ENCODE results near the gene ADPRHL1.

ADPRHL1 gene

GRCh38 chr13:113483081-113483480, 29.8 kb upstream of the ADPRHL1 start:
- in situ Hi-C loops (cut with HindIII; ENCODE audit: low sequenced_read_pairs): no loop called here
- no peak overlapping the region for H3K4me3 ChIP-seq (ENCODE audit: low read depth, low read length)

GRCh38 chr13:113479179-113479578, 25.9 kb upstream of the ADPRHL1 start:
- no peak for TF ChIP-seq CTCF (IDR thresholded peaks at IDR 0.05; ENCODE audit: low read depth, low read length, missing control alignments)
- in situ Hi-C loops (cut with HindIII; ENCODE audit: low sequenced_read_pairs): no loop called here
- no peak for DNase-seq (ENCODE audit: low read depth)
- H3K4me3 ChIP-seq (ENCODE audit: low read depth, low read length): no peak overlapping the region

More at GRCh38 chr13:113483081-113483480, 29.8 kb upstream of the ADPRHL1 start:
- no peak for TF ChIP-seq CTCF (IDR thresholded peaks at IDR 0.05; ENCODE audit: low read depth, low read length, missing control alignments)
- no peak for DNase-seq (ENCODE audit: low read depth)

DNA sequence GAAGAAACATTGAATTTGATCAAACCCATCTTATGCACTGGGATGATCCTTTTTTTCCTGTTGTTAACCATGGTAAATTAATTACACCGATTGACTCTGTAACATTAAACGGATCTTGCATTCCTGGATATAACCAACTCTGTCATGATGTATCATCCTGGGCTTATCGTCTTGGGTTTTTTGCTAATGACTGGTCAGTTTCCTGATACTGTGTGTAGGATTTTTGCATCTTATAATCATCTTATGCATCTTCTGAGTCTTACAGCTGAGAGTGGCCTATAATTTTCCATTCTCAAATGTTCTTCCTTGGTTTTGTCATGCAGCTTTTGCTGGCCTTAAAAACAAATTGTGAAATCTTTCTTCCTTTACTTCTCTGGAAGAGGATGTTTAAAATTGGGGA, 24.4 kb upstream of the ADPRHL1 start:
- in situ Hi-C loops (cut with HindIII; ENCODE audit: low sequenced_read_pairs): no loop called here
- no peak for DNase-seq (ENCODE audit: low read depth)
- no peak for TF ChIP-seq CTCF (IDR thresholded peaks at IDR 0.05; ENCODE audit: low read depth, low read length, missing control alignments)
- no peak overlapping the region for H3K4me3 ChIP-seq (ENCODE audit: low read depth, low read length)

GRCh38 chr13:113476811-113477210, 23.5 kb upstream of the ADPRHL1 start:
- no peak for DNase-seq (ENCODE audit: low read depth)
- no peak overlapping the region for H3K4me3 ChIP-seq (ENCODE audit: low read depth, low read length)
- TF ChIP-seq CTCF (IDR thresholded peaks at IDR 0.05; ENCODE audit: low read depth, low read length, missing control alignments): no peak
- in situ Hi-C loops (cut with HindIII; ENCODE audit: low sequenced_read_pairs): no loop called here

GRCh38 chr13:113475911-113476310, 22.6 kb upstream of the ADPRHL1 start:
- TF ChIP-seq CTCF (IDR thresholded peaks at IDR 0.05; ENCODE audit: low read depth, low read length, missing control alignments): no peak
- in situ Hi-C loops (cut with HindIII; ENCODE audit: low sequenced_read_pairs): no loop called here
- DNase-seq (ENCODE audit: low read depth): no peak
- H3K4me3 ChIP-seq (ENCODE audit: low read depth, low read length): no peak overlapping the region

- TF ChIP-seq CTCF (IDR thresholded peaks at IDR 0.05; ENCODE audit: low read depth, low read length, missing control alignments): no peak
- in situ Hi-C loops (cut with HindIII; ENCODE audit: low sequenced_read_pairs): no loop called here
- DNase-seq (ENCODE audit: low read depth): no peak
- H3K4me3 ChIP-seq (ENCODE audit: low read depth, low read length): no peak overlapping the region
Observed at GRCh38 chr13:113475280-113475679, 22.0 kb upstream of the ADPRHL1 start.

DNA sequence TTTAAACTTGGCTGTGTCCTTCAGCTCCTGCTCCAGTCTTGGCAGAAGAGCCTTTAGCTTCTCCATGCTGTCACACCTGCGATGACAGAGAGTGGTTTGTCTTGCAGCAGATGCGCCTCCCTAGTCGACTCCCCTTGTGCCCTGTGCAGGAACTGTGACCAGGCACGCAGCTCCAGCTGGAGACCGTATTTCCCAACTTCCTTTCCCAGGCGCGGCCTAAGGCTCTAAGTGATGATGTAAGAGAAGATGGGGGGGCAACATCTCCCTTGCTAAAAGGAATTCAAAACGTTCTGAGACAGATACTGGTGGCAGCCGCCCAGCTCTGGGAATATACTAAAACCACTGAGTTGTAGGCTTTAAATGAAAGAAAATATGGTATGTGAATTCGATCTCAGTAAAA, 20.9 kb upstream of the ADPRHL1 start:
- H3K4me3 ChIP-seq (ENCODE audit: low read depth, low read length): no peak overlapping the region
- in situ Hi-C loops (cut with HindIII; ENCODE audit: low sequenced_read_pairs): no loop called here
- DNase-seq (ENCODE audit: low read depth): no peak
- TF ChIP-seq CTCF (IDR thresholded peaks at IDR 0.05; ENCODE audit: low read depth, low read length, missing control alignments): no peak

Measured in astrocyte of the cerebellum (primary cell).